ENCODE results near the gene LGMN.
"Not testable (repeated sequence)": the region's sequence is repeated elsewhere in the genome, so short reads cannot be mapped to it uniquely, and the experiment has no call there.

Gene LGMN

DNA sequence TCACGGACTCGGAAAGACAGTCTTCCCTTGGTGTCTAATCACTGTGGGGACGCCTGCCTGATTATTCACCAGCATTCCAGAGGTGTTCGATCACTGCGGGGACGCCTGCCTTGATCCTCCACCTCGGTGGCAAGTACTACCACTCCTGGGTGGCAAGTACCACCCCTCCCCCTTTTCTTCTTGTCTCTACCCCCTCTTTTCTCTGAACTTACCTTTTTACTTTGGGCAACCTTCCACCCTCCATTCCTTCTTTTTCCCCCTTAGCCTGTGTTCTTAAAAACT lies 12.0 kb upstream of the LGMN start:
- no peak for DNase-seq (ENCODE audit: low spot score)

GRCh38 chr14:92759679-92760523 lies 11.5 kb upstream of the LGMN start:
- DNase-seq (ENCODE audit: low spot score) = no peak

GRCh38 chr14:92759300-92759678 lies 10.9 kb upstream of the LGMN start:
- no peak for DNase-seq (ENCODE audit: low spot score)

- no peak for DNase-seq (ENCODE audit: low spot score)
Observed at GRCh38 chr14:92756446-92756845, 8.0 kb upstream of the LGMN start.

- no peak for DNase-seq (ENCODE audit: low spot score)
Observed at GRCh38 chr14:92755495-92755894, 7.1 kb upstream of the LGMN start.

- no peak for DNase-seq (ENCODE audit: low spot score)
Observed at GRCh38 chr14:92754966-92755365, 6.5 kb upstream of the LGMN start.

DNA sequence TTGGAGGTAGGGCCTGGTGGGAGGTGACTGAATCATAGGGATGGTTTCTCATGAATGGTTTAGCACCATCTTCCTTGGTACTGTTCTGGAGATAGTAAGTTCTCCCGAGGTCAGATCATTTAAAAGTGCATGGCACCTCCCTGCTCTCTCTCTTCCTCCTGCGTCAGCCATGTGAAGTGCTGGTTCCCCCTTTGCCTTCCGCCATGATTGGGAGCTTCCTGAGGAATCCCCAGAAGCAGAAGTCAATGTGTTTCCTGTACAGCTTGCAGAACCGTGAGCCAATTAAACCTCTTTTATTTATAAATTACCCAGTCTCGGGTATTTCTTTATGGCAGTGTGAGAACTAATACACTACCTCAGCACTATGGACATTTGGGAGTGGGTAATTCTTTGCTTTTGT lies 4.8 kb upstream of the LGMN start:
- no peak for DNase-seq (ENCODE audit: low spot score)

DNA sequence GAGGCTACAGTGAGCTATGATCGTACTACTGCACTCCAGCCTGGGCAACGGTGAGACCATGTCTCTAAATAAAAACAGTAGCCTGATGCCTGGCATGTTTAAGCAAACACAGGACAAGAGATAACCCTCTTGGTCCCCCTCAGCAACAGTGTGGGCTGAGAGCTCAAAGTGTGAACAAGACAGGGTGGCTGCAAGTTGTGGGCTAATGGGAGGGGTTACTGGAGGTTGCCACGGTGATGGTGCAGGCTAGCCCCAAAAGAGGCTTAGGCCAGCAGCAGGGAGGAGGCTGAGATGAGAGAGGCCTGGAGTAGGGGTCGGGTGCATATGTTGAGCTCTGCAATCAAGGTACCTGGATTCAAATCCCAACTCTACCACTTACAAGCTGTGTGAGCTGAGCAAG lies 3.4 kb upstream of the LGMN start:
- no peak for DNase-seq (ENCODE audit: low spot score)

DNA sequence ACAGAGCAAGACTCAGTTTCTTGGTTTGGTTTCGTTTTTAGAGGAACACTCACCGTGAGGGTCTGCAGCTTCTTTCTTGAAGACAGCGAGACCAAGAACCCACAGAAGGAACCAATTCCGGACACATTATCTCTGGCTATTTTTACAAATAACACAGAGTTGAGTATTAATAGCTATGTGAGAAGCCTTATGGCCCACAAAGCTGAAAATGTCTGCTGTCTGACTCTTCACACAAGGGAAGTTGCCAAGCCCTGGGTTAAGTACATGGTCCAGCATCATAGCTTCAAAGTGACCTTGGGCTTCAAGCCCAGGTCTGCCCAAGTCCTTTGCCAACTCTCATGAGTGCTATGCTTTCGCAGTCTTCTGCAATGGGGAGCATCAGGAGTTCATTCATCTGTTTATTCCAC lies 2.6 kb upstream of the LGMN start:
- DNase-seq (ENCODE audit: low spot score) = no peak

- DNase-seq (ENCODE audit: low spot score) = not testable (repeated sequence)
Observed at GRCh38 chr14:92750222-92750728, 1.8 kb upstream of the LGMN start.

GRCh38 chr14:92747701-92748258 lies 647 bp downstream of the LGMN start:
- peak; percentile 36 for DNase-seq (ENCODE audit: low spot score)

DNA sequence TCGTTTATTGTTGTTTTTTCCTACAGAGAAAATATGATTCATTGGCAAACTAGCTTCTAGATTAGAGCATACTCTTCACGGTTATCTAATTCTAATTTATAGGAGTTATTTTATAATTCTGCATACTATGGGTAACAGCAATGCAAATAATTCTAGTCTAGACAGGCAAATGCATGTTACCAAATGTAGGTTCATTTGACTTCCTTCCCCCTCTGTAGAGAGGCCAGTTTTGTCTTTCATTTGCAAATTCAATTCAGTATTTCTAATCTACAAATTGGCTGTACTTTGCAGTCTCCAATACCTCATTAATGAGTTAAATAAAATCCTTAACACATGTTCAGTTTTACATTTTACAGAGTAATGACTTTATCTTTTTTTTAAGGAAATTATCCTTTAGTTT lies 4.2 kb downstream of the LGMN start:
- DNase-seq (ENCODE audit: low spot score) = no peak

DNA sequence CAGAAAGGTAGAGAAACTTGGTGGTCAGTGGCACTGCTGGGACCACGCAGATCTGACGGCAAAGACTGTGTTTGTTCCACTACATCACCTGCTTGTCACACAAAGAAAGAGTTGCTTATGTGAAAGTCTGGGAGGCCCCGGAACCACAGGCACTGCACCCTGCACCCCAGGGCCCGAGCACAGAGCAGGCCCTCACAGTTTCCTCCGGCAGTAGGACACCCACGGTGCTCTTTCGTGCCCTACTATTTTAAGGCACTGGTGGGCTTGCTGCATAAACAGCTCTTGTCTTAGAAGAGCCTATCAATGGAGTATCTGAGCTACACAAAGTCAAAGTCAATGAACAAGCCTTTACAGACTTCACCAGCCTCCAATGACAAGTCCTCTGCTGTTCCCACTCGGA lies 8.0 kb downstream of the LGMN start:
- DNase-seq (ENCODE audit: low spot score) = no peak

- DNase-seq (ENCODE audit: low spot score) = no peak
Observed at GRCh38 chr14:92737619-92738188, 10.7 kb downstream of the LGMN start.

GRCh38 chr14:92737206-92737605 lies 11.2 kb downstream of the LGMN start:
- DNase-seq (ENCODE audit: low spot score) = no peak

DNA sequence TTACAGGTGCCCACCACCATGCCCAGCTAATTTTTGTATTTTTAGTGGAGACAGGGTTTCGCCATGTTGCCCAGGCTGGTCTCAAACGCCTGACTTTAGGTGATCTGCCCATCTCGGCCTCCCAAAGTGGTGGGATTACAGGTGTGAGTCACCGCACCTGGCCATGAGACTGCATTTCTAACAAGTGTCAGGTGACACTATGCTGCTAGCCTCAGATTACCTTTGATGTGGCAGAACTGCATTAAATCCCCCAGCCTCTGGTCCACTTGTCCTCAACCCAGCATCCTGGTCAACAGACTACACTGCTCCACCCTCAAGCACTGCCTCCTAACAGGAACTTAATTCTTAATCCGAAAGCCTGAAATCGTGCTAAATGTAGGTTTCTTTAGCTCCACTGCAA lies 13.1 kb downstream of the LGMN start:
- DNase-seq (ENCODE audit: low spot score) = no peak

DNA sequence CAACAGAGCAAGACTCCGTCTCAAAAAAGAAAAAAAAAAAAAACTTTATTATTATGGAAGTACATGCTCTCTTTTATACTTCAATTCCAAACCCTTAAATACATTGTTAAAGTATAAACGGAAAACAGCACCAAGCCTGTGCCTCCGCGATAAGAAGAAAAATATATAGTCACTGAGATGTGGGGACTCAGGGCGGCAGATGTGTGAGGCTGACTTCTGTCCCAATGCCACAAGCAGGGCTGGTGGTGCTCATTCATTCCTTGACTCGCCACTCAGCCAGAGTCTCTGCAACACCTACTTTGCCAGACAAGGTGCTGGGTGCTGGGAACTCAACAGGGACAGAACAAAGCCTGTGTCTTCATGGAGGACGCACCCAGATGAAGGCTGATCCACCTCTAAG lies 13.8 kb downstream of the LGMN start:
- DNase-seq (ENCODE audit: low spot score) = no peak

DNA sequence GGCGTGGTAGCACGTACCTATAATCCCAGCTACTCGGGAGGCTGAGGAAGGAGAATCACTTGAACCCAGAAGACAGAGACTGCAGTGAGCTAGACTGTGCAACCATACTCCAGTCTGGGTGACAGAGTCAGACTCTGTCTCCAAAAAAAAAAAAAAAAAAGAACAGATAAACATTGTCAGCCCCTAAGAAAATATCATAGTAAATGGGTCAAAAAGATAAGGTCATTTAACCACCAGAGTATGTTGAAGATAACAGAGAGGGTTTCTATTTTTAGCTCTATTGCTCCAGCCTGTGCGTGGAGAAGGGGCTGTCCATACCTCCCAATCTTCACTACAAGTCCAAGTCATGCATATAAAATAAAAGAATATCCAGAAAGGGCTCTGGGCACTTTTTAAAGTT lies 15.4 kb downstream of the LGMN start:
- DNase-seq (ENCODE audit: low spot score) = no peak

GRCh38 chr14:92731622-92732115 lies 16.8 kb downstream of the LGMN start:
- no peak for DNase-seq (ENCODE audit: low spot score)

DNA sequence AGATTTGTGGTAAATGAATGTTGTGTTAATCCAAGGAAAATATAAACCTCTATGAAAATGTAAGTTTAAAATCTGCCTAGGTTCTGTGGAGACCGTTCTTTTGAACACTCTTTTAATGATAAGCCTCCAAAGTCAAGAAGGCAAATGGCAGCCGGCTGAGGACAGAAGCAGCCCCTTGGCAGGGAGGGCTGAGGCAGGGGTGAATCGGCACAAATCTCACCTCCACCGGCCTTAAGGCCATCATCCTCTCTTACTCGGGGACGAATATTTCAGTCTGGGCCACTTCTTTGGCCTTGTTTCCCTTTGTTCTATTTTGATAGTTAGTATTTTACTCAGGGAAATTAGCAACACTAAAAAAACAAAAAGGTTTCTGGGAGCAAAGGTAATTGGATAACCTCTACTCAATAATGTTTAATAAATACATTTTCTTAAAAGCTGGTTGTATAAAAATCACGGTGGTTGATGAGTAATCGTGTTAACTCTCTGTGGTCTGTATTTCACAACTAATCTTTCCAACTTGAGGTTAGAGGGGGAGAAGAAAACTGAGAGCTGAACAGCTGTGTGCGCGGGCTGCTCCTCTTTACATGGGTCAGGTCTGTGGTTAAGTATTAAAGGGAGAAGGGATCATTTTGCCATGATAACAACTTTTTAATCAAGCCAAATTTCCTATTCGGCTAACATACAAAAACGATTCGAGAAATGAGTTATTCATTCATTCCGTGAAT lies 18.6 kb downstream of the LGMN start:
- peak; percentile 60 for DNase-seq (ENCODE audit: low spot score)

GRCh38 chr14:92728759-92729364 lies 19.6 kb downstream of the LGMN start:
- DNase-seq (ENCODE audit: low spot score) = no peak

GRCh38 chr14:92726933-92727262 lies 21.5 kb downstream of the LGMN start:
- DNase-seq (ENCODE audit: low spot score) = no peak
